Activated T-helper 2 cell treated with anti-CD3 and anti-CD28 coated beads, Interferon-gamma antibody, Interleukin-2, Interleukin-4, amounts not matched to agents 10 μg/mL and 5 μg/mL and 100 μg/mL, durations not matched to agents 14 hours and 24 hours and 36 hours (primary cell): ENCODE data around the gene XYLT1. TPM values are rescaled to one million over a fixed set of nuclear protein-coding genes. Genes with fewer than 3 reads are reported as not detected.
"Not testable (repeated sequence)": the region's sequence is repeated elsewhere in the genome, so short reads cannot be mapped to it uniquely, and the experiment has no call there.

ENCODE experiments used
- DNase-seq: peaks from one replicate; pipeline ENCODE4 v3.0.0; 2021; ENCODE audit warnings: low spot score
- H3K27ac Mint-ChIP-seq: one replicate; pipeline ENCODE4 v1.8.0; 2021; ENCODE audit warnings: mixed read lengths
- H3K27me3 Mint-ChIP-seq: one replicate; pipeline ENCODE4 v1.8.0; 2021; ENCODE audit warnings: low read depth, mixed read lengths
- H3K36me3 Mint-ChIP-seq: one replicate; pipeline ENCODE4 v1.8.0; 2021; ENCODE audit warnings: low read depth, mixed read lengths
- H3K4me1 Mint-ChIP-seq: one replicate; pipeline ENCODE4 v1.8.0; 2021; ENCODE audit warnings: low read depth, mixed read lengths
- H3K4me3 Mint-ChIP-seq: one replicate; pipeline ENCODE4 v1.8.0; 2021; ENCODE audit warnings: low read depth, mild to moderate bottlenecking, moderate library complexity, mixed read lengths
- H3K9me3 Mint-ChIP-seq: one replicate; pipeline ENCODE4 v1.8.0; 2021; ENCODE audit warnings: mixed read lengths
- intact Hi-C: fragments of 100-400 bp; cut with micrococcal nuclease; formaldehyde crosslinking; loops from one replicate; pipeline ENCODE4 v1.15.1; 2023
- total RNA-seq: library from RNA; stranded (reverse); gene quantifications from 2 replicates; pipeline ENCODE4 v1.2.3, GENCODE V29; 2022

XYLT1 gene
- total RNA-seq: 15.7 and 18.9 TPM in 2 replicates

- peak within 1 kb of the TSS; percentile 77 for H3K27ac Mint-ChIP-seq
- intact Hi-C loops: loop anchor here (2.0 to 5.0 kb wide), 5 partner anchors 106 to 259 kb away; no protein-coding TSS in a partner anchor
Measured at GRCh38 chr16:17470908-17471718, at the start of gene XYLT1. Gene XYLT1, minus strand, starts transcription at chr16:17470960. Its CDS starts 164 bp downstream, at chr16:17470796.

GRCh38 chr16:17520111-17520510, 49.4 kb upstream of the XYLT1 start:
- Mint-ChIP-seq H3K27me3 (peaks cover 35% of the 10 kb centered on the region), H3K4me1 (no peaks in the 10 kb centered on the region), H3K36me3 (no peaks in the 10 kb centered on the region), H3K27ac (no peak overlapping the region), H3K9me3 (no peaks in the 10 kb centered on the region), H3K4me3 (no peak overlapping the region)
- no peak for DNase-seq
- intact Hi-C loops: no loop called here

More at GRCh38 chr16:17470908-17471718, at the start of gene XYLT1:
- H3K9me3 Mint-ChIP-seq: no peaks in the 10 kb centered on the region
- DNase-seq: peak; percentile 27
- peaks cover 31% of the 10 kb centered on the region for H3K36me3 Mint-ChIP-seq
- peak within 1 kb of the TSS; percentile 88 for H3K4me3 Mint-ChIP-seq
- H3K27me3 Mint-ChIP-seq: no peaks in the 10 kb centered on the region
- H3K4me1 Mint-ChIP-seq: peaks cover 62% of the 10 kb centered on the region

- peaks cover 35% of the 10 kb centered on the region for H3K27me3 Mint-ChIP-seq
- no peak for DNase-seq
- H3K36me3 Mint-ChIP-seq: no peaks in the 10 kb centered on the region
- intact Hi-C loops: no loop called here
- H3K9me3 Mint-ChIP-seq: no peaks in the 10 kb centered on the region
- H3K27ac Mint-ChIP-seq: no peak overlapping the region
- no peaks in the 10 kb centered on the region for H3K4me1 Mint-ChIP-seq
- no peak overlapping the region for H3K4me3 Mint-ChIP-seq
Measured at GRCh38 chr16:17519101-17519955, 48.6 kb upstream of the XYLT1 start.

GRCh38 chr16:17518441-17518840, 47.7 kb upstream of the XYLT1 start:
- H3K9me3 Mint-ChIP-seq: no peaks in the 10 kb centered on the region
- H3K4me1 Mint-ChIP-seq: no peaks in the 10 kb centered on the region
- no peak overlapping the region for H3K4me3 Mint-ChIP-seq
- no peaks in the 10 kb centered on the region for H3K36me3 Mint-ChIP-seq
- H3K27ac Mint-ChIP-seq: no peak overlapping the region
- DNase-seq: no peak
- intact Hi-C loops: no loop called here
- H3K27me3 Mint-ChIP-seq: peaks cover 35% of the 10 kb centered on the region

- no peak for DNase-seq
- peaks cover 36% of the 10 kb centered on the region for H3K27me3 Mint-ChIP-seq
- no peaks in the 10 kb centered on the region for H3K36me3 Mint-ChIP-seq
- no peaks in the 10 kb centered on the region for H3K9me3 Mint-ChIP-seq
- no peaks in the 10 kb centered on the region for H3K4me1 Mint-ChIP-seq
- no peak overlapping the region for H3K27ac Mint-ChIP-seq
- intact Hi-C loops: no loop called here
- H3K4me3 Mint-ChIP-seq: no peak overlapping the region
Measured at GRCh38 chr16:17515421-17516210, 44.9 kb upstream of the XYLT1 start.

GRCh38 chr16:17512636-17513220, 42.0 kb upstream of the XYLT1 start:
- DNase-seq: no peak
- Mint-ChIP-seq H3K4me1 (no peaks in the 10 kb centered on the region), H3K9me3 (no peaks in the 10 kb centered on the region), H3K4me3 (no peak overlapping the region), H3K36me3 (no peaks in the 10 kb centered on the region), H3K27me3 (peaks cover 24% of the 10 kb centered on the region), H3K27ac (no peak overlapping the region)
- intact Hi-C loops: no loop called here

GRCh38 chr16:17511340-17511739, 40.6 kb upstream of the XYLT1 start:
- H3K27me3 Mint-ChIP-seq: peaks cover 24% of the 10 kb centered on the region
- no peaks in the 10 kb centered on the region for H3K36me3 Mint-ChIP-seq
- intact Hi-C loops: no loop called here
- DNase-seq: no peak
- no peaks in the 10 kb centered on the region for H3K4me1 Mint-ChIP-seq
- no peak overlapping the region for H3K27ac Mint-ChIP-seq
- peaks cover 4% of the 10 kb centered on the region for H3K9me3 Mint-ChIP-seq
- H3K4me3 Mint-ChIP-seq: no peak overlapping the region

- H3K9me3 Mint-ChIP-seq: peaks cover 4% of the 10 kb centered on the region
- no peak overlapping the region for H3K4me3 Mint-ChIP-seq
- intact Hi-C loops: no loop called here
Measured at GRCh38 chr16:17510567-17510966, 39.8 kb upstream of the XYLT1 start.

GRCh38 chr16:17509194-17509593, 38.4 kb upstream of the XYLT1 start:
- no peak overlapping the region for H3K27ac Mint-ChIP-seq
- intact Hi-C loops: no loop called here
- H3K27me3 Mint-ChIP-seq: peaks cover 21% of the 10 kb centered on the region
- H3K4me3 Mint-ChIP-seq: no peak overlapping the region
- no peaks in the 10 kb centered on the region for H3K36me3 Mint-ChIP-seq
- DNase-seq: no peak
- peaks cover 4% of the 10 kb centered on the region for H3K9me3 Mint-ChIP-seq
- H3K4me1 Mint-ChIP-seq: no peaks in the 10 kb centered on the region

More at GRCh38 chr16:17510567-17510966, 39.8 kb upstream of the XYLT1 start:
- Mint-ChIP-seq H3K27me3 (peaks cover 22% of the 10 kb centered on the region), H3K36me3 (no peaks in the 10 kb centered on the region), H3K4me1 (no peaks in the 10 kb centered on the region), H3K27ac (no peak overlapping the region)
- DNase-seq: no peak

- no peaks in the 10 kb centered on the region for H3K4me1 Mint-ChIP-seq
- no peak for DNase-seq
- intact Hi-C loops: no loop called here
- H3K27me3 Mint-ChIP-seq: peaks cover 19% of the 10 kb centered on the region
- H3K9me3 Mint-ChIP-seq: peaks cover 4% of the 10 kb centered on the region
- no peak overlapping the region for H3K27ac Mint-ChIP-seq
- H3K4me3 Mint-ChIP-seq: no peak overlapping the region
- no peaks in the 10 kb centered on the region for H3K36me3 Mint-ChIP-seq
Measured at GRCh38 chr16:17508303-17508702, 37.5 kb upstream of the XYLT1 start.

- H3K27me3 Mint-ChIP-seq: peaks cover 21% of the 10 kb centered on the region
- H3K9me3 Mint-ChIP-seq, H3K36me3 Mint-ChIP-seq, H3K4me3 Mint-ChIP-seq, H3K4me1 Mint-ChIP-seq, intact Hi-C loops, H3K27ac Mint-ChIP-seq, DNase-seq: not testable (repeated sequence)
Measured at GRCh38 chr16:17507516-17507915, 36.8 kb upstream of the XYLT1 start.

- H3K27ac Mint-ChIP-seq, H3K36me3 Mint-ChIP-seq, H3K4me1 Mint-ChIP-seq, DNase-seq, H3K4me3 Mint-ChIP-seq, intact Hi-C loops, H3K9me3 Mint-ChIP-seq: not testable (repeated sequence)
- peaks cover 10% of the 10 kb centered on the region for H3K27me3 Mint-ChIP-seq
Measured at GRCh38 chr16:17505828-17506227, 35.1 kb upstream of the XYLT1 start.
